Keratinocyte (primary cell): Measurements from ENCODE around the gene SMYD3. TPM values are rescaled to one million over a fixed set of nuclear protein-coding genes. Genes with fewer than 3 reads are reported as not detected.

Source experiments
- DNase-seq: peaks from one replicate; pipeline ENCODE4 v3.0.0-alpha.2; 2011; ENCODE audit warnings: low read depth, missing footprints, low spot score
- FAIRE-seq: peaks from 2 replicates; lab custom pipeline; 2011; peaks lifted over from hg19 to GRCh38; lab: Jason Lieb, UNC
- H2AFZ ChIP-seq: 2 replicates; pipeline ENCODE4 v1.6.0; 2012; ENCODE audit warnings: low read length, control low read depth, inconsistent platforms; ENCODE audit not compliant: control insufficient read depth
- H3K27ac ChIP-seq: 2 replicates; pipeline ENCODE4 v1.5.1; 2011; ENCODE audit warnings: low read length; ENCODE audit not compliant: control insufficient read depth, insufficient read depth
- H3K27me3 ChIP-seq: 3 replicates; pipeline ENCODE4 v1.6.0; 2011; ENCODE audit warnings: low read length; ENCODE audit not compliant: control insufficient read depth, insufficient read depth; ENCODE audit errors: extremely low read depth
- H3K36me3 ChIP-seq, 2 experiments: 2 replicates in 1 of 2; 3 replicates in 1 of 2; pipeline ENCODE4 v1.5.1; 2011; ENCODE audit warnings: low read length in 2 of 2, mild to moderate bottlenecking in 1 of 2; ENCODE audit not compliant: control insufficient read depth in 2 of 2, insufficient read depth in 2 of 2; ENCODE audit errors: extremely low read depth in 1 of 2
- H3K4me1 ChIP-seq: 3 replicates; pipeline ENCODE4 v1.5.1; 2011; ENCODE audit warnings: low read length; ENCODE audit not compliant: control insufficient read depth, insufficient read depth; ENCODE audit errors: extremely low read depth
- H3K4me2 ChIP-seq: 3 replicates; pipeline ENCODE4 v1.6.0; 2011; ENCODE audit warnings: low read depth, low read length; ENCODE audit not compliant: control insufficient read depth, insufficient read depth; ENCODE audit errors: extremely low read depth
- H3K4me3 ChIP-seq, 3 experiments: fragments of 200-600 bp in 1 of 3; sonication (generic) in 1 of 3; 2 replicates in 2 of 3; 3 replicates in 1 of 3; pipeline ENCODE4 v1.5.1; 2011 to 2016; ENCODE audit warnings: low read length in 3 of 3, mild to moderate bottlenecking in 3 of 3, control low read depth in 2 of 3, inconsistent platforms in 1 of 3, low read depth in 1 of 3, mixed read lengths in 1 of 3, mixed run types in 1 of 3, moderate library complexity in 1 of 3; ENCODE audit not compliant: control insufficient read depth in 2 of 3, insufficient read depth in 2 of 3; ENCODE audit errors: extremely low read depth in 1 of 3
- H3K79me2 ChIP-seq: 2 replicates; pipeline ENCODE4 v1.6.0; 2012; ENCODE audit warnings: low read length; ENCODE audit not compliant: control insufficient read depth, insufficient read depth
- H3K9ac ChIP-seq: 3 replicates; pipeline ENCODE4 v1.6.0; 2011; ENCODE audit warnings: low read length; ENCODE audit not compliant: control insufficient read depth, insufficient read depth; ENCODE audit errors: extremely low read depth
- H3K9me1 ChIP-seq: 3 replicates; pipeline ENCODE4 v1.6.0; 2011; ENCODE audit warnings: low read length; ENCODE audit not compliant: control insufficient read depth, insufficient read depth; ENCODE audit errors: extremely low read depth
- H3K9me3 ChIP-seq: 2 replicates; pipeline ENCODE4 v1.5.1; 2012; ENCODE audit warnings: low read depth, low read length; ENCODE audit not compliant: control insufficient read depth
- H4K20me1 ChIP-seq: 3 replicates; pipeline ENCODE4 v1.6.0; 2011; ENCODE audit warnings: low read length; ENCODE audit not compliant: control insufficient read depth, insufficient read depth; ENCODE audit errors: extremely low read depth
- CTCF ChIP-seq, 3 experiments: IDR thresholded peaks in 1 of 3; conservative IDR thresholded peaks in 1 of 3; optimal IDR thresholded peaks in 1 of 3; 2 replicates in 2 of 3; 3 replicates in 1 of 3; pipeline versions ENCODE3 to v1.5.1; 2011; ENCODE audit warnings: low read length in 3 of 3, mild to moderate bottlenecking in 3 of 3, moderate library complexity in 2 of 3, control low read depth in 1 of 3, inconsistent platforms in 1 of 3; ENCODE audit not compliant: insufficient read depth in 2 of 3; ENCODE audit errors: extremely low read depth in 1 of 3
- EZH2 ChIP-seq: IDR thresholded peaks from one replicate; pipeline ENCODE4 v1.6.1; 2012; ENCODE audit warnings: inconsistent platforms, mild to moderate bottlenecking, low read length, moderate library complexity
- dilution Hi-C: fragments of 300-500 bp; cut with MboI; formaldehyde crosslinking; loops from one replicate; pipeline ENCODE4 v1.7.0; 2020; ENCODE audit warnings: low sequenced_read_pairs; ENCODE audit not compliant: extremely low pct_ligation_motif_present
- polyA plus RNA-seq, 5 experiments: library from polyadenylated mRNA; depleted of rRNA in 3 of 5; stranded (reverse) in 3 of 5; stranded (forward) in 1 of 5; unstranded in 1 of 5; fragments of >200 nt; gene quantifications; 1 replicate in 1 of 5; 2 replicates in 3 of 5; 3 replicates in 1 of 5; pipeline versions ENCODE4 v1.2.1 to v1.2.3, GENCODE V29; 2011 to 2012; ENCODE audit warnings: missing spikeins in 2 of 5, low read depth in 1 of 5, low replicate concordance in 1 of 5

The SMYD3 gene
- polyA plus RNA-seq, 1 donor (not counting 4 experiments of a cell fraction or from before 2014, with no cell fraction given): 31.0 TPM

GRCh38 chr1:245877976-245878375 is 629.1 kb downstream of the SMYD3 start:
- dilution Hi-C loops: no loop called here

GRCh38 chr1:245876586-245876985 is 630.5 kb downstream of the SMYD3 start:
- no peak for DNase-seq
- H3K27me3 ChIP-seq: no peaks in the 10 kb centered on the region
- no peak overlapping the region for H3K4me3 ChIP-seq
- no peaks in the 10 kb centered on the region for H4K20me1 ChIP-seq
- TF ChIP-seq EZH2: no peak
- TF ChIP-seq CTCF (optimal IDR thresholded peaks at IDR 0.05 in 1 of 3, IDR thresholded peaks at IDR 0.05 in 1 of 3, conservative IDR thresholded peaks at IDR 0.05 in 1 of 3; ENCODE audit: extremely low read depth in 1 of 3, insufficient read depth in 2 of 3, low read length in 3 of 3): no peak
- dilution Hi-C loops: no loop called here
- H3K4me2 ChIP-seq: no peak overlapping the region
- peaks cover 7% of the 10 kb centered on the region for H3K4me1 ChIP-seq
- no peaks in the 10 kb centered on the region for H3K36me3 ChIP-seq
- no peak overlapping the region for H2AFZ ChIP-seq
- no peak overlapping the region for H3K27ac ChIP-seq
- H3K9ac ChIP-seq: no peak overlapping the region
- no peak for FAIRE-seq
- H3K79me2 ChIP-seq: no peaks in the 10 kb centered on the region
- no peaks in the 10 kb centered on the region for H3K9me3 ChIP-seq
- H3K9me1 ChIP-seq: no peaks in the 10 kb centered on the region

More at GRCh38 chr1:245877976-245878375, 629.1 kb downstream of the SMYD3 start:
- FAIRE-seq (no peak), DNase-seq (no peak)
- Histone ChIP-seq H3K4me3 (no peak overlapping the region), H3K4me1 (peaks cover 7% of the 10 kb centered on the region), H3K36me3 (no peaks in the 10 kb centered on the region), H3K9ac (no peak overlapping the region), H3K4me2 (no peak overlapping the region), H3K79me2 (no peaks in the 10 kb centered on the region), H4K20me1 (no peaks in the 10 kb centered on the region), H2AFZ (no peak overlapping the region), H3K27ac (no peak overlapping the region), H3K27me3 (no peaks in the 10 kb centered on the region), H3K9me3 (no peaks in the 10 kb centered on the region), H3K9me1 (no peaks in the 10 kb centered on the region)
- TF ChIP-seq EZH2 (no peak), CTCF (optimal IDR thresholded peaks at IDR 0.05 in 1 of 3, IDR thresholded peaks at IDR 0.05 in 1 of 3, conservative IDR thresholded peaks at IDR 0.05 in 1 of 3; ENCODE audit: extremely low read depth in 1 of 3, insufficient read depth in 2 of 3, low read length in 3 of 3) (no peak)
